HEK293T (cell line): ENCODE data around the gene SORBS2.

ENCODE experiments used
- ELF4 ChIP-seq: fragments of 450-650 bp; IDR thresholded peaks from 2 replicates; pipeline ENCODE4 v1.6.1; 2017; ENCODE audit warnings: antibody characterized with exemption
- FOXA1 ChIP-seq: fragments of 450-650 bp; IDR thresholded peaks from 2 replicates; pipeline ENCODE4 v1.6.1; 2016; ENCODE audit warnings: mild to moderate bottlenecking
- FOXK2 ChIP-seq: fragments of 450-650 bp; IDR thresholded peaks from 2 replicates; pipeline ENCODE4 v1.6.1; 2016; ENCODE audit warnings: mild to moderate bottlenecking
- NFRKB ChIP-seq: fragments of 450-650 bp; IDR thresholded peaks from 2 replicates; pipeline ENCODE4 v1.6.1; 2016; ENCODE audit warnings: mild to moderate bottlenecking, moderate library complexity
- SP1 ChIP-seq: fragments of 450-650 bp; IDR thresholded peaks from 2 replicates; pipeline ENCODE4 v1.6.1; 2017
- SUZ12 ChIP-seq: fragments of 450-650 bp; IDR thresholded peaks from 2 replicates; pipeline ENCODE4 v1.6.1; 2016; ENCODE audit warnings: mild to moderate bottlenecking
- TARDBP ChIP-seq: fragments of 450-650 bp; IDR thresholded peaks from 2 replicates; pipeline ENCODE4 v1.6.1; 2016

DNA sequence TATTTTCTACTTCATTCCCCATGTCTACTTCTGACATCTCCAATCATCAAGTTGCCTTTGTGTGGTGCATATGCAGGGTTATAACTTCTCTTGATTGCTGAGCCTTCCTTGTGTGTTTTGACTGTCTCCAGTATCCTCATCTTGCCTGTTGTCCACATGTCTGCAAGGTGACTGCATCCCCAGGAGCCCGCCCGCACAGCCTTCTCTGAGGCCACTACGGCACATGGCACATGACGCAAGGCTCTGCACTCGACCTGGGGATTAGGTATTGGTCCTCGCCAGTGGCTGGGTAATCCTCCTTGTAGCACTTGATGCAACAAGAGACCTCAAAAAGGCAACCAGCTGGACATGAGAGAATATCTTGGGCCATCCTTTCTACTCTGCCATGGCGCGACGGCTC lies 122.6 kb downstream of the SORBS2 start:
- TF ChIP-seq SP1 (no peak), NFRKB (no peak), ELF4 (no peak), FOXK2 (no peak), TARDBP (no peak), SUZ12 (no peak), FOXA1 (no peak)
